HG03066 (cell line): ENCODE results near the gene CMSS1.

Source experiments
- ATAC-seq: cut with Tn5 transposase; IDR thresholded peaks from one replicate; pipeline ENCODE4 v1.9.1; 2021; ENCODE audit warnings: low read depth; ENCODE audit not compliant: unreplicated experiment

CMSS1 gene

GRCh38 chr3:99954914-99955644 is 137.4 kb downstream of the CMSS1 start:
- no peak for ATAC-seq

GRCh38 chr3:99955773-99956562 is 138.3 kb downstream of the CMSS1 start:
- no peak for ATAC-seq

- ATAC-seq, result no peak
Observed at GRCh38 chr3:99957151-99957796, 139.6 kb downstream of the CMSS1 start.

- no peak for ATAC-seq
Observed at GRCh38 chr3:99958222-99958912, 140.7 kb downstream of the CMSS1 start.

GRCh38 chr3:99960123-99960878 is 142.6 kb downstream of the CMSS1 start:
- ATAC-seq, result no peak

GRCh38 chr3:99960941-99961340 is 143.3 kb downstream of the CMSS1 start:
- ATAC-seq, result no peak

- ATAC-seq, result no peak
Observed at GRCh38 chr3:99961756-99962515, 144.3 kb downstream of the CMSS1 start.

GRCh38 chr3:99962703-99963102 is 145.0 kb downstream of the CMSS1 start:
- no peak for ATAC-seq

- no peak for ATAC-seq
Observed at GRCh38 chr3:99965077-99965476, 147.4 kb downstream of the CMSS1 start.

- no peak for ATAC-seq
Observed at GRCh38 chr3:99965681-99966408, 148.2 kb downstream of the CMSS1 start.

- ATAC-seq, result no peak
Observed at GRCh38 chr3:99966662-99967416, 149.2 kb downstream of the CMSS1 start.

- no peak for ATAC-seq
Observed at GRCh38 chr3:99967796-99968195, 150.1 kb downstream of the CMSS1 start.

- ATAC-seq, result no peak
Observed at GRCh38 chr3:99969136-99969535, 151.5 kb downstream of the CMSS1 start.

- ATAC-seq, result peak; percentile 85
Observed at GRCh38 chr3:99970198-99970597, 152.5 kb downstream of the CMSS1 start.

- no peak for ATAC-seq
Observed at GRCh38 chr3:99971761-99972160, 154.1 kb downstream of the CMSS1 start.

- ATAC-seq, result no peak
Observed at GRCh38 chr3:99972380-99973104, 154.9 kb downstream of the CMSS1 start.

- ATAC-seq, result no peak
Observed at GRCh38 chr3:99974989-99975388, 157.3 kb downstream of the CMSS1 start.
